ENCODE measurements around the gene PPM1D.

PPM1D gene

DNA sequence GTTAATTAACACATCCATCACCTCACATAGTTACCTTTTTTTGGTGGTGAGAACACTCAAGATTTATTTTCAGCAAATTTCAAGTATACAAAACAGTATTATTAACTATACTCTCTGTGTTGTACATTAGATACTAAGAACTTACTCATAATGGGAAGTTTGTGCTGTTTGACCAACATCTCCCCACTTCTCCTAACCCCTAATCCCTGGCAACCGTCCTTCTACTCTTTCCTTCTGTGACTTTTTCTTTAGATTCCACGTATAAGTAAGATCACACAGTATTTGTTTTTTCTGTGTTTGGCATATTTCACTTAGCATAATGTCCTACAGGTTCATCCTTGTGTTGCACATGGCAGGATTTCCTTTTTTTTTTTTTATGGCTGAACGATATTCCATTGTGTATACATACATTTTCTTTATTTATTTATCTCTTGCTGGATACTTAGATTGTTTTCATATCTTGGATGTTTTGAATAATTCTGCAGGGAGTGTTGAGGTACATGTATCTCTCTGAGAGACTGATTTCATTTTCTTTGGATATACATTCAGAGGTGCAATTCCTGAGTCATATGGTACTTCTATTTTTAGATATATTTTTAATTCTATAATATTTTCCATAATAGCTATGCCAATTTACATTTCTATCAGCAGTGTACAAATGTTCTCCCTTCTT is 19.0 kb downstream of the PPM1D start:
- no peak for DNase-seq (ENCODE audit: low read depth)

GRCh38 chr17:60622961-60623360 is 23.0 kb downstream of the PPM1D start:
- no peak for DNase-seq (ENCODE audit: low read depth)

- no peak for DNase-seq (ENCODE audit: low read depth)
These were observed 23.4 kb downstream of the PPM1D start for GRCh38 chr17:60623415-60623814.

DNA sequence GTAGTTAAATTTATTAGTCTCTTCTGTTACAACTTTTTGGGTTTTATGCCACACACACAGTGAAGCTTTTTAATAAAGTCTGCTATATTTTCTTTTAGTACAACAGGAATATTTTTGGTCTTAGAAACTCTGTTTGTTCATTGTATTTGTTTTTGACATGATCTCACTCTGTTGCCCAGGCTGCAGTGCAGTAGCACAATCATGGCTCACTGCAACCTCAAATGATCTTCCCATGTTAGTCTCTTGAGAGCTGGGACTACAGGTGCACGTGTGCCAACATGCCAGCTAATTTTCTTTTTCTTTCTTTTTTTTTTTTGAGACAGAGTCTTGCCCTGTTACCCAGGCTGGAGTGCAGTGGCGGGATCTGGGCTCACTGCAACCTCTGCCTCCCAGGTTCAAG is 27.1 kb downstream of the PPM1D start:
- DNase-seq (ENCODE audit: low read depth): no peak

DNA sequence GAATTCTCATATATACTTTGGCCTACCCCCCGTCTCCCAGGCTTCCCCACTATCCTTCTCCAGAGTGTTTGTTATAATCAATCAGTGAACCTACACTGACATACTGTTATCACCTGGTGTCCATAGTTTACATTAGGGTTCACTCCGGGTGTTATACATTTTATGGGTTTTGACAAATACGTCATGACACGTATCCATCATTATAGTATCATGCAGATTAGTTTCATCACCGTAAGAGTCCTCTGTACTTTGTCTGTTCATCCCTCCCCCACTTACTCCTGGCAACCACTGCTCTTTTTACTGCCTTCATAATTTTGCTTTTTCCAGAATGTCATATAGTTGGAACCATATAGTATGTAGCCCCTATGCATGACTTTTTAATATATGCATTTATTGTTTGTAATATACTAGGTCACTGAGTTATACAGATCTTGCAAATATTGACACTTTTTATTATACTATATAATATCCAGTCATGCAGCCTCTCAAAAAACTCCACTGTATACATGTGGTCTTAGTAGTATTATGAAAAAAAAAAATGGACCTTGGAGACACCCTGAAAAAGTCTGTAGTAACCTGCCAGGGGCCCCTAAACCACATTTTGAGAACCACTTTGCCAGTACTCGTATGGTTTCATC is 28.4 kb downstream of the PPM1D start:
- DNase-seq (ENCODE audit: low read depth): no peak

DNA sequence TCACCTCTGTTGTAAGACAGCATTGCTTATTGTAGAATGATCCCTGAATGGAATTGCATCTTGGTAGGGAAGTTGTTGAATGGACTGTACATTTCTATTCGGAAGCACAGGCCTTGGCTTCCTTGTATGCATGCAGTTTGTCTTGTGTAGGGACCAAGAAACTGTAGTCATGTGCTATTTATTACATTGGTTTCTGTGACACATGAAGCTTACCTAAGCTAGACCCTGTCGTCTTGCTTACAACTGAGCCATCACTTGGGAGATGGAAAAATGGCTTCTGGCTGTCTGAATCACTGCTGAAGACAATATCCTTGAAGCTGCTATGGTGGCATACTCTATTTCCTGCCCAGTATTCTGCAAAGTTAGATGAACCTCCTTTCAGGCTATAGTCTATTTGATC is 29.1 kb downstream of the PPM1D start:
- DNase-seq (ENCODE audit: low read depth): no peak

DNA sequence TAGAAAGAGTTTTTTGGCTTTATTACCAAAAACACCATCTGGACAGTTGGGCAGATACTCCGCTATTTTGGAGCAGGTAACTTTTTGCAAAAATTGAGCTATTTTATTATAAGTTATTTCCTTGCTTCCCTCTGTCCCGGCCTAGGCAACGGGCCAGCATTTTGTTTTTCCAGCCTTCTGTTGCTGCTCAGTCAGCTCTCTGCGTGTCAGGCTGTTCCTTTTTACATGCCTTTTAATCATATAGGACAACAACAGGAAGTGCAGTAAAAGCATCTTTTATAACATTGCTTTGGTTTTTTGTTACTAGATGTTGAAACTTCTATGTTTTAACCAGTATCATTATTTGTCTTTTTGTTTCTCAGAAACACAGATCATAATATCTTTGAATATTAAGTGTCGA is 30.4 kb downstream of the PPM1D start:
- no peak for DNase-seq (ENCODE audit: low read depth)

GRCh38 chr17:60631119-60631518 is 31.1 kb downstream of the PPM1D start:
- DNase-seq (ENCODE audit: low read depth): no peak

- no peak for DNase-seq (ENCODE audit: low read depth)
These were observed 37.7 kb downstream of the PPM1D start for GRCh38 chr17:60637683-60638082.

DNA sequence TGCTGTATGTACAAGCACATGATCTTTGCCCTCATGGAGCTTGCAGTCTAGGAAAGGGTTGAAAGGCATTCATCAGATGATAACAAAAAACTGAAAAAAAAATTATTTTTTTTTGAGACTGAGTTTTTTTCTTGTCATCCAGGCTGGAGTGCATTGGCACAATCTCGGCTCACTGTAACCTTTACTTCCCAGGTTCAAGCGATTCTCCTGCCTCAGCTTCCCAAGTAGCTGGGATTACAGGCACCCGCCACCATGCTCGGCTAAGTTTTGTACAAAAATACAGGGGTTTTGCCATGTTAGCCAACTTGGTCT is 39.0 kb downstream of the PPM1D start:
- no peak for DNase-seq (ENCODE audit: low read depth)

- DNase-seq (ENCODE audit: low read depth): no peak
These were observed 40.5 kb downstream of the PPM1D start for GRCh38 chr17:60640503-60640902.

- no peak for DNase-seq (ENCODE audit: low read depth)
These were observed 41.1 kb downstream of the PPM1D start for GRCh38 chr17:60641126-60641525.

DNA sequence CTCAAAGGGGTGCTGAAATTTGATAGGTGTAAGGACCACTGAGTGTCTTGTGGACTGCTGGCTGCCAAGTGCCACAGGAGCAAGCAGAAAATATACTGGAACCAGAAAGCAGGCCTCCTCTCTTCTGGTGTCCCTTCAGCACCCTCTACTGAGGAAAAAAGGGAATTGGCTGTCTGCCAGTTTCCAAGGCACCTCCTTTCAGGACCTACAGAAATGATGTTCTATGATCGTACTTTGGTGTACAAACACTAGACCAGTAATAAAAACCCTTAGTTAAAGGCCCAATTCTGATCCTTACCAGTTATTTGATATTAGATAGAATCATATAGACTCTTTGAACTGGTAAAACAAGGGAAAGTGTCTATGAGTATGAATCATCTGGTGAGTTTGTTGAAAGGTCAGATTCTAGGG is 41.8 kb downstream of the PPM1D start:
- no peak for DNase-seq (ENCODE audit: low read depth)

GRCh38 chr17:60645918-60646523 is 46.0 kb downstream of the PPM1D start:
- no peak for DNase-seq (ENCODE audit: low read depth)

DNA sequence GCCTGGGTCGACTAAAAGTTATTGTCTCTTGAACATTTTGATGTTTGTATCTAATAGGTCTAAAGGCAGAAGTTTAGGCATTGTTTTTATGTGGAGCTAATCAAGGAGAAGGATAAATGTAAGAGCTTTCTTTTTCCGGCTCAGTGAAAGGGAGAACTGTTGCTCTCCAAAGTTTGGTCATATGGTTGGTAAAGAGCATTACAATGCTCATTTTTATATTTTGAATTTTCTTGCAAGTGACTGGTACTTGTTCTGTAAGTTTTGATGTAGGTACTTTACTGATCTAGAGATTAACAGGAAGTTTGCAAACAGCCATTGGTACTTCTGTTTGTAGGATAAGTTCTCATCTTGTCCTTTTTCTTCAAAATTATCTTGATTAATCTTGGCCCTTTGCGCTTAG is 46.7 kb downstream of the PPM1D start:
- DNase-seq (ENCODE audit: low read depth): no peak

- no peak for DNase-seq (ENCODE audit: low read depth)
These were observed 47.7 kb downstream of the PPM1D start for GRCh38 chr17:60647705-60648104.

DNA sequence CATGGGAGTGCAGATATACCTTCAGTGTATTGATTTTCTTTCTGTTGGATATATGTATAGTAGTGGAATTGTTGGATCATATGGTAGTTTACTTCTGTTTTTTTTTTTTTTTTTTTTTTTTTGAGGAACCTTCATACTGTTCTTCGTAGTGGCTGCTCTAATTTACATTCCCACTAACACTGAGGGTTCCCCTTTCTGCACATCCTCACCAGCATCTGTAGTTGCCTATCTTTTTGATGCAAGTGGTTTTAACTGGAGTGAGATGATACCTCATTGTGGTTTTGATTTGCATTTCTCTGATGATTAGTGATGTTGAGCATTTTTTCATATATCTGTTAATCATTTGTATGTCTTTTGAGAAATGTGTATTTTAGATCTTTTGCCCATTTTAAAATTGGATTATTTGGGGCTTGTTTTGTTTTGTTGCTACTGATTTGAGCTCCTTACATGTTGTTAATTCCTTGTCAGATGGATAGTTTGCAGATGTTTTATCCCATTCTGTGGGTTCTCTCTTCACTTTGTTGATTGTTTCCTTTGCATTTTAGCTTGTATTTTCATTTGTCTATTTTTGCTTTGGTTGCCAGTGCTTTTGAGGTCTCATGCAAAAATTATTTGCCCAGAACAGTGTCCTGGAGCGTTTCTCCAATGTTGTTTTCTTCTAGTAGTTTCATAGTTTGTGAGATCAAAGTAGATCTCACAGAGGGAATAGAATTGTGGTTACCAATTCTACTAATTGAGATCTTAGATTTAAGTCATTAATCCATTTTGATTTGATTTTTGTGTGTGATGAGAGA is 52.7 kb downstream of the PPM1D start:
- DNase-seq (ENCODE audit: low read depth): no peak

DNA sequence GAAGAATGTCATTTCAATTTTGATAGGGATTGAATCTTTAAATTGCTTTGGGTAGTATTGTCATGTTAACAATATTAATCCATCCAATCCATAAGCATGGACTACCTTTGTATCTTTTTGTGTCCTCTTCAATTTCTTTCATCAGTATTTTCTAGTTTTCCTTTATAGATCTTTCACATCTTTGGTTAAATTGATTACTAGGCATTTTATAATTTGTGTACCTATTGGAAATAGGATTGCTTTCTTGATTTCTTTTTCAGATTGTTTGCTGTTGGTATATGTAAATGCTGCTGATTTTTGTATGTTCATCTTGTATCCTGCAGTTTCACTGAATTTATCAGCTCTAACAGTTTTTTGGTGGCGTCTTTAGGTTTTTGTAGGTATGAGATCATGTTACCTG is 53.6 kb downstream of the PPM1D start:
- no peak for DNase-seq (ENCODE audit: low read depth)

GRCh38 chr17:60656499-60656898 is 56.5 kb downstream of the PPM1D start:
- DNase-seq (ENCODE audit: low read depth): no peak

DNA sequence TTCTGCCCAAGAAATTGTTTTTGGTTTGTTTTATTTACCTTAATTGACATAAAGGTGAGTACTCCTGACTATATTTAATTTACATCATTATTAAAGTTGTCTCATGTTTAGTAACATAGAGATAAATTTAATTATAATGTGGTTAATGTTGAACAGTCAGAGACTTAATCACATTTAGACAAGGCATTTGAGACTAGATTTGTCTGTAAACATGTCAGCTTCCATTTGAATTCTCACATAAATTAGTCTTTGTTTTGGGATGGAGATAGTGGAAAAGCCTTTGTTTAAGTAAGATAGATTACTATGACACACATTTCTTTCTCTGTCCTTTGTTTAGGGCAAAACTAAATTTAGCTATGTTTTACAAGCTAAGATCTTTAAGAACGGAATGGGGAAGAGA is 59.2 kb downstream of the PPM1D start:
- no peak for DNase-seq (ENCODE audit: low read depth)

DNA sequence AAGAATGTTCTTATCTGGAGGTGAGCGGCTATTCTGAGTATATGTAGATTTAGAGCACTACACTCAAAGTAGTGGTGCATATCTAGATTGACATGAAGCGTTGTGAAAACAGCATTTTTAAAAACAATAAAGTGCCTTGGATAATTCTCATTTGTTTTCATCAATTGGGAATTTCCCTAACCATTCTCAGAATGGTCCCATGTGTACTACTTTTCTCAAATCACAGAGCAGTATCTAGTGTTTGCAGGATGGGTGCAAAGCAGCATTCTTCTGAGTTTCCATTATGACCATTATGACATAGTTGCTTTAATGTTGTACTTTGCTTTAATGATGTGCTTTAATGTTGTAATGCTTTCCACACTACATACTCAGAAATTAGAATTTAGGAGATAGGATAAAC is 61.5 kb downstream of the PPM1D start:
- no peak for DNase-seq (ENCODE audit: low read depth)

- no peak for DNase-seq (ENCODE audit: low read depth)
These were observed 64.0 kb downstream of the PPM1D start for GRCh38 chr17:60664022-60664421.

GRCh38 chr17:60665602-60666001 is 65.6 kb downstream of the PPM1D start:
- no peak for DNase-seq (ENCODE audit: low read depth)

All from stimulated activated CD8-positive, alpha-beta memory T cell treated with anti-CD3 and anti-CD28 coated beads, Interleukin-12 subunit alpha, Interleukin-12 subunit beta, amount 100 ng/mL, for 4 hours (primary cell).